HG02571 (cell line): Measurements from ENCODE around the gene ANGPTL2.

ENCODE experiments used
- ATAC-seq: cut with Tn5 transposase; IDR thresholded peaks from one replicate; pipeline ENCODE4 v1.9.1; 2021; ENCODE audit warnings: mild to moderate bottlenecking, moderate library complexity; ENCODE audit not compliant: unreplicated experiment

The ANGPTL2 gene

DNA sequence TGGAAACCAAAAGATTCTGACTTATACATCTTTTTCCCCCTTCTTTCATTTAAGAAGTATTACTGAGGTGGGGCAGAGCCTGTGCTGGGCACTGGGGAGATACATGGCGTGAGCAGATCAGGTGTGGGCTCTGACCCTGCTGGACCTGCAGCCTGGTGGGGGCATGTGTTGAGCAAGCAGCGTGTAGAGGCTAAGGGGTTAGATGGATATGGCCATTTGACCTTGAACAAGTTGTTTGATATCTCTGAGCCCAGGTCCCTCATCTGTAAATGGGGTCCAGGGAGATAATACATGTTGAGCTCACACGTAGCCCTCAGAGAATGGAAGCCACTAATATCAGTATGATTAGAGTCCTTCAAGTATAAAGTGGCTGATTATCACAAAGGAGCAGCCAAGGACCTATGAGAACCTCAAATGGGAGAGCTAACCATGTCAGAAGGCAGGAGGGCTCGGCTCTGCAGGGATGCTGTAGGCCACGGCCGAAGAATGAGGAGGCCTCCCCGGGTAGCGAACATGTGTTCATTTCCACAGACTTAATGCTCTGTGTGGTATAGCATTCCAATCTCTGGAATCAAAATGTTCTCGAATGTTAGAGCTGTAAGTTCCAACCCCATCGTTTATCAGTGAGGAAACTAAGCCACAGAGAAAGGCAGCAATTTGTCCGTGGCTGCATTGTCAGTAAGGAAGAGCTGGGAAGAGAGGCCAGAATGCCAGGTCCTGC lies 15.4 kb upstream of the ANGPTL2 start:
- ATAC-seq, result no peak

DNA sequence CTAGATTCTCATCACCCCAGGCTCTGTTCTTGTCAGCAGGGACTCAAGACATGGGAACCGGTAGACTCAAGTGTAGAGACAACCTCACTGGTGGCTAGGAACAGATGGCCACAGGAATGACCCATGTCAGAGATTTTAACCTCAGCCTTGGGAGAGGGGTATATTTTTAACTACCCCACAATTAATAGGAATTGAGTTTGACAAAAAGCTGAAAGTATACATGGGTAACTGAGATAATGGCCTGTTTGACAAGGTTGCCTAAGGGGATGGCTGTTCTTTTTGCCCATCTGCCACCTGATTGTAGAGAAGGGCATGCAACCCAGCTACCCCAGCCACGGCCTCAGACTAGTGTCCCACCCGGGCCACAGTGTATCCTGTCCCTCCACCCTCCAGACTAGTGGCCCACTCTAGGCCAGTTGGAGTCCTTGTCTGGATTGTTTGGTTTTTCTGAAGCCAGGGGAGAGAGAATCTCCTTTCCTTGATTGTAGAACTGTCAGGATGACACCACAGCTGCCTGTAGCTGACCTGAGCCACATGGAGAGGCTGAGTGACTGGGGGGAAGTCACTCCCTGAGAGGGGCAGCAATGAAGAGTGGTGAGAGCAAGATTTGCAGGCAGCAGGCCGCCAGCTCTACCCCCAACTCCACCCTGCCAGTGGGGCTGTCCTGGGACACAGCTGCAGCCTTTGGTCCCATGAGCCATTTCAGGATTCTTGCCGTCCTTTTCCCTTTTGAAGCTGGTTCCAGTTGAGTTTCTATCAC lies 14.6 kb upstream of the ANGPTL2 start:
- no peak for ATAC-seq

DNA sequence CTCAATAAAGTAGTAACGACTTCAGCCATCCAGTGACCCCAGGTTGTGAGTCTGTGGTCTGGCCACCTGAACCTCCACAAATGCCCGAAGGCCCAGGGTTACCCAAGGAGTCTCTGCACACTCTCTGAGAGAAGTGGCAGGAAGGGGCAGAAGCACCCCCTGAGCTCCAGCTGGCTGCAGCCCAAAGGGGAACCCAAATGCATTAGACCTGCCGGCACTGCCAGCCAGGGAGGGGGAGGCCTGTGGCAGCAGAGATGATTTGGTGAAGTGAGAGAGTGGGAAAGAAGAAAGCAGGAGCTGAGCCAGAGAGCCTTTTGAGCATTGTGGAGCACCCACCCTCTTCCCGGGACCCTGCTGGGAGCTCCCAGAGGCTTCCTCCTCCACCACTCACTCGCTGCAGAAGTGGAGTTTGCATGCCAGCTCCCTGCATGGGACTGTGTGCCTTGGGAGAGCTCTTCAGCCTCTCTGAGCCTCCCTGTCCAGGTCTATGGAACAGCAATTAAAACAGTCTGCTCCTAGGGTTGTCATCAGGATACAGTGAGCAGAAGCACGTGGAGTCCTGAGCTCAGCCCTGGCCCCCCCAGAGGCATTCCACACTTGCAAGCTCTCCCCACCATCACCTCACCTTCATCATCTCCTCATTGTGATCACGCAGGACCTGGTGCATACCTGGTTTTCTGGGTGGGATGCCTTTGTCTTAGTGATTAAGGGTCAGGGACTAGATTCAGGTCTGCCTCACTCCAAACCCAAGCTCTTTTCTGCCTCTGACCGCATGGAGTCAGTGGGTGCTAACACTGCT lies 13.8 kb upstream of the ANGPTL2 start:
- ATAC-seq, result no peak

DNA sequence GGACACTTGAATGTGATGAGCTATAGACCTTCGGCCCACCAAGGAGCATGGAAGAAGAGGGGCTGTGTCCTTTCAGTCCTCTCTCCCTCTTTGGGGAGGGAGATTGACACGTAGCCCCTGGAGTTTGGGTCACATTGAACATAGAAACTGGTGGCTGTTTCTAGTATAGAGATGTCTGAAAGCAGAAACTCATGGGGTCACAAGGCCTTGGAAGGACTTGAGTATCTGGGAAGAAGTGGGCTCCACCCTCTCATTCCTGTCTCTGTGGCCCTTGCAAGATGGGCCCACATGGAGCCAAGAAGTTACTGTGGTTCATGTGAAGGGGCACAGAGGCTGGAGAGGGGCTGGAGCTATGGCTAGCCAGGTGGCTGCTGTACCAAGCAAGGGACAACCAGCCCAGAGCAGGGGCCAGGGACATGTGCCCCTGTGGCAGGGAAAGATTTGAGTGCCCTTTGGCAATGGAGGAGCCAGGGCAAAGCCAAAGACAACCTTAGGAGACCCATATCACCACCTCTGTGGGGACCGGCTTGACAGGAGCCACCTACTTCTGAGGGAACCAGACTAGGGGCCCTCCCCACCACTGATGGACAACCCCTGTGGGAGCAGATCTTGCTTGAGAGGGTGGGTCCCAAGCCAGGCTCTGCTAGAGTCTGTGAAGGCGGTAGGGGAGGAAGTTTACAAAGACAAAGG lies 12.8 kb upstream of the ANGPTL2 start:
- ATAC-seq, result no peak

DNA sequence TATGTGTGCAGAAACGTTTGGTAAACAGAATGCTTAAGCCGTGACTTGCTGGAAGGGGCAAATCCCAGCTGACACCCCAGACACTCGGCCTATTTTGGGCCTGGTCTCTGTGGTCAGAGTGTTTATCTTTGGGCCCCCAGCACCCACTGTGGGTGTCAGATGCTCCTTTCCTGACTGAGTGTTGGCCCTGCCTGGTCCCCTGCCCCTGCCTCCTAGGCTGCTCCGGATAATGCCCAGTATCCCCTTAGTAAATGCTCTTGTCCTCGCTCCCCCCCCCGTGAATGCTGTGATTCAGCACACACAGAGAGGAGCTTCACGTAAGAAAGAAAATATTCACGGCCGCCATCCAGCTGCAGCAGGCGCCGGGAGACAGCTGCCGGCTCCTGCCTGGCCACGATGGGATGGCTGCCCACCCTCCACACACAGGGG lies 11.3 kb upstream of the ANGPTL2 start:
- ATAC-seq, result no peak

DNA sequence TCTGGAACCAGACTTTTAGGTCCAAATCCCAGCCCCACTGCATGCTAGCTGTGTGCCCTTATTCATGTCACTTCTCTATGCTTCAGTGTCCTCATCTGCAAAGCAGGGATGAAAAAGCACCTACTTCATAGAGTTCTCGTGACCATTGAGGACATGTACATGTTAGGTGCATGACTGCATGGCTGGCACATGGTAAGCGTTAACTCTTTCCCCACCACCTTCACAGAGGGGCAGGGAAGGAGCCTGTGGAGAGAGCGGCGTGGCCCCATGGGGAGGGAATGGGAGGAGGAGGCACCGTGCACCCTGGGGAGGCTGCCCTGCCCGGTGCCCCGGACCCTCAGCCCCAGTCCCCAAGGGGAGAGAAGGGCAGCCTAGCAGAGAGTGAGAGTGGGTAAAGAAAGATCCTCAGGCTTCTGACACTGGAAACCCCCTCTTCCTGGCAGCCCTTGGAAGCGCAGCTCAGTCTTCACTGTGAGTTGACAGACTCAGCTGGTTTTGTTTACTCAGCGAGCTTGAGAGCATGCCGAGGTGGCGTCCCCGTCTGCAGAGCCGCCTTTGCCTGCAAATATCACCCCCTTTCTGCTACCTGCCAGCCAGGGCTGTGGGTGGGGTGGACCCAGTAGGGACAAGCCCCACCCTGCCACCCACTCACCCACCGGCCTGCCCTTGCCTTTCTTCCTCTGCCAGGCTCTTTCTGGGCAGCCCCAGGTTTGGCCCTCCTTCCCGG lies 10.6 kb upstream of the ANGPTL2 start:
- ATAC-seq, result no peak

DNA sequence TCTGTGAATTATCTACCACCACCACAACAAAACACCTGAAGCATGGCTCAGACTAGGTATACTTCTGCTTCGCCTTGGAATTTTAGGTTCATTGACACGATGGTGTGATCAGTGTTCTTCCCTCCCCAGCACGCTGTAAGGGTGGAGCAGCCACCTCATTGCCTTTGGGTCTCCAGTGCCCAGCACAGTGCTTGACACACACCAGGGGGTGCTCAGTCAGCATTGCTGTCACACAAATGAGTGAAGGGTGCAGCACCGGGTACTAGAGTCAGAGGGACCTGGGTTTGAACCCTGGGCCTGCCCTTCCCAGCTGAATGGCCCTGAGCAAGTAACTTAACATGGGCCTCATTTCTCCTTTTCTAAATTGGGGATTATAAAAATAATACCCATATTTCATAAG lies 9.9 kb upstream of the ANGPTL2 start:
- no peak for ATAC-seq

DNA sequence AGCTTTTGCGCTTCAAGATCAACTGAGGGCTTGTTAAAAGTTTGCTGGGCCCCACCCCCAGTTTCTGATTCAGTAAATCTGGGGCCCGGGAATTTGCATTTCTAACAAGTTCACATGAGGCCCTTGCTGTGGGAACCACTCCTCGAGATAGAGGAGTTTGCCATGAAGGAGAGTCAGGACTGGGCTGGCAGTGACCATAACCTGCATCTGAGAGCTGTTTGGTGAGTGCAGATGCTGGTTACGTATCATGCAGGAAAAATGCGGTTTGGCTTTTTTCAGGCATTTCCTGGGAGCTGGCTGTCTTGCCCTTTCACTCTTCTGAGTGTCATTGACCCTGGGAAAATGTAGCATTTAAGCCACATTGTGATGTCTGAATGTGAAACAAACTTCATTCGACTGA lies 9.4 kb upstream of the ANGPTL2 start:
- no peak for ATAC-seq

DNA sequence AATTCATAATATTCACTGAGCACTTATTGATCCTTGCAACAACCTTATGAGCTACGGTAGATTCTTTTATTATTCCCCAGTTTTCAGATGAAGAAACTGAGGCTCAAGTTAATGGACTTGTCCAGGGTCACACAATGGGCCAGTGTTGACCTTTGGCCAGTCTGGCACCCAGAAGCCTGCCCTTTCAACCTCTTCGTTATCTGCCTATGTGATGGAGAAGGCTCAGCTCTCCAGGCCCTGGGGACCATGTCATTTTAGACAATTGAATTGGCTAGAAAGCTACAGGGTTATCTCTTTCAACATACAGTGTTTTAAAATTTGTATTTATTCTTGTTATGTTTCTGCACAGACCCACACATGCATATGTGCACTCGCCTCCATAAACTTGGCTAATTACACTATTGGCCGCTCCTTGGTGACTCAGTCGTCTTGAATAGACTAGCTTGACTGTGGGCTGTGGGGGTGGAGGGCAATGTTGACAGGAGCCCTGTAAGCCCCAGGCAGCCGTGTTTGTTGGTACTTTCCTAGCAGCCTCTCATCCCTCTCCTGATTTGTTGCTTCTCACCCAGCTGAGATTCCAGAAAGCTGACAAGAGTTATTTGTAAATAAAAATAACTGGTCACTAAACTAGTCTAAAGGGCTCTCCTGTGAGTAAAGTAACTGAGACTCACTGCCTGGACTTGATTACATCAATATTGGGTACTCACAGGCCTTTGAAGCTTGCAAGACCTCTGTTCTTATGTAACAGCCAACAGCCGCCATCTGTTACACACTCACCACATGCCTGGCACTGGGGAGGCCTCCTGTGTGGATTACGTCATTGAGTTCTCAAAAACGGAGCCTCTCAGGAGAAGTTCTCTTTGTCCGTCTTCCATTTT lies 8.5 kb upstream of the ANGPTL2 start:
- no peak for ATAC-seq

DNA sequence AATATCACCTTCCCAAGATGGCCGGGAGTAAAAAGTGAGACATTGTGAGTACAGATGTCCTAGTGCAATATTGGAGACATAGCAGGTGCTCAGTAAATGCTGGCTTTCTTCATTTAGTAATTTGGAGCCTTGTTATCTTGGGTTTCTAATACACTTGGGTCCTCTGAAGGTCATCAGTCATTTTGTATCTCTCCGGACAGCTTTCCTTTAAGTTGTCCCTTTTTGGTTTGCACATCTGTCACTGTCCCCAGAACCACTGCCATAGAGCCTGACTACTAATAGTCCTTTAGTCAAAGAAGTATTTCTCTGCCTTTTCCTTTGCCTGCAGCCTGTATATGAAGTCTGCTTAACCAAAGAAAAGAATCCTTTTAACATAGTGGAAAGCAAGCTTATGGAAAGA lies 7.8 kb upstream of the ANGPTL2 start:
- ATAC-seq, result no peak

DNA sequence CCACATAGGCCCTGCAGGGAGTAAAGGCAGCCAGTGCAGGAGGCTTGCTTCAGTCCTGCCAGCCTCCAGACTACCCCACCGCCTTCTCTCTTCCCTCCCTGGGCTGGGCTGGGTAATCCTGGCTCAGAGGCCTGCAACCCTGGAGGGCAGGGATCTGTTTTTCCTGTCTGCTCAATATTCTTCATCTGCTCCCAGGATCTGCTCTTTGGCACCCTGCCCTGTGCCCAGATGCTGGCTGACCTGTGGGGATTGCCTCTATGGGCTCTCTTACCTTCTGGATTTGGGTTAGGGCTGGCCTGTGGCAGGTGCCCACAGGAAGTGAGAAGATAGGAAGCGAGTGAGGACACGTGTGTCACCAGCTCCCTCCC lies 7.3 kb upstream of the ANGPTL2 start:
- ATAC-seq, result no peak

DNA sequence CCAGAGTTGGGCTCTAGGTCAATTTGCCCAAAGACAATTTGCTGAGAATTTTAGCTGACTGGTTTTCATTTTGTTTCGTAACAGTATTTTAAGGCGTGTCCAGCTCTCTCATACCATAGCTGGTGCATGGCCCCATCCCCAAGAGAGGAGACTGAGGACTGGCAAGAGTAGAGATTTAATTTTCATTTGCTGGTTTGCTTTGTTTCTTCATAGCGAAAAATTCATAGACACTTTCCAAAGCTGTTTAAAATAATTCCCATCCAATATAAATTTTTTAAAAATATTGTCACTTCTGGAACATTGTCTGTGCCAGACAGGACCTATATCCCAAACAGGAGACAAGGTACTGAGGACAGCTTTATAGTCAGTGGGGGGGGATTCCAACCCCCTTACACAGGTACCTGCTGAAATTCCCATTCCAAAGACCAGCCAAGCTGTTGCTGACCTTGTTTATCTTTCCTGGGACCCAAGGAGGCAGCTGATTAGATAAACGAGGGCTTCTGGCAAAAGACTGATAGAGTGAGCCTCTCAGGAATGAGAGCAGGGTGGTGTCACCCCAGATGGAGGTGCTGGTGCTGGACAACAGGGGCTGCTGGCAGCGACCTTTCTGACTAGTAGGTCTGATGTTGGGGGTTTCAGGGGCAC lies 6.8 kb upstream of the ANGPTL2 start:
- ATAC-seq, result no peak

DNA sequence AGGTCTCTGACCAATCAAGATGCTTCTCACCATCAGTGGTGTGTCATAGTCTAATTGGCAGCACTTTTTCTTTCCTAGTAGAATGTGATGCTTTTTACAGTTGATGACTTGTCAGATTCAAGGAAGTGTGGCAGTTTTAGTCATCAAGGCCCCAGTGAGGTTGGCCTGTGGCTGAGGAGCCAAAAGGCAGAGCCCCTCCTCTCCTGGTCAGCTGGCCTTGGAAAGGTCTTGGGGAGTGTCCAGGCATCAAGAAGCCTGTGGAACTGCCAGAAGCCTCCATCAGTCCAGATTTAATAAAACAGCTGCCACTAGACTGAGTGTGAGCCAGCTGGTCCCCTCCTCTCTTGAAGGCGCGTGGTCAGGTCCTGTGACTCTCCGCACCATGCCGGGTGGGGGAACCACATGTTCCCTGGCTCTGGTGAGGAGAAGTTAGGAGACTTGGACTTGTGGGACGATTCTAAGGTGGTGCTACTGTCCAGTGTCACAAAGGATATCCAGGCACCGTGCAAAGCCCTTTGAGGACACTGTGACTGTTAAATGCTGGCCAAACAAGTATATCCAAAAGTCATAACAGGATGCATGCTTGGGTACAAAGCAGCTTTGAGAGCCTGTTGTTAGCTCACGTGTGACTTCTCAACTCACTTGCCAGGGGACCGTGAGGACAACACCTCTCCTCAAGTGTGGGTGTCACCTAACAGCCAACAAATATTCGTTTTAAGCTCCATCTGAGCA lies 6.1 kb upstream of the ANGPTL2 start:
- ATAC-seq, result no peak

DNA sequence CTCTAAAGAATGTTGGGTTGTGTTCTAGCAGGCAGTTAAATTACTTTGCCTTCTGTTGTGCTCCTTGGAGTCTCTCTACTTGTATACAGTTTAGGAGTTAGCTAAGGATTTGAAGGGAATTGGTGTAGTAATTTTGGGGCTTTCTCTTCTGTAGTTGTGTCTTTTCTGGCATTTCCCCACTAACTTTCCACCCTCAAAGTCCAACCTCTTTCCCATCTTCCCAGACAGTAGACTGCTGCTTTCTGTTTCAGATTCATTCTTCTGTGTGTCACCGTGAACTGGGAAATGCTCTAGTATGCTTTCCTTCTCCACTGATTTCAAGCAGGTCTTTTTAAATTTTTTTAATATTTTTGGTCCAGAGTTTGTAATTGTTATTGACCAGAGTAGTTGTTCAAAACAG lies 4.5 kb upstream of the ANGPTL2 start:
- ATAC-seq, result no peak

DNA sequence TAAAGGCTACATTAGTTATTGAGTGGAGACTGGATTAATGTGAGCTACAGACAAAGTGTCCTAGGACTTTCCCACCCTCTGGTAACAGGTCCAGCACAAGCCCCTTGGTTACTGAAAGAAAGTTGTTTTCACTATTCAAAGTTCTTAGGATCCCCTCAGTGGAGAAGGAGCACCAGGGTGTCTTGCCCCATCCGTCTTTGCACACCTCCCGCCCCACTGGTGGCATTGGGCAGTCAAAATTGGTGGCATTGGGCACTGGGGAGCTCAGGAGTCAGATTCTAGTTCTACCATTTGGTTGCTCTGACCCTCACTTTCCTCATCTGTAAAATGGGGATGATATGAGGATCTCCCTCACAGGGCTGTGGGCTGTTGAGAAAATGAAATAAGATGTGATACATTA lies 2.4 kb upstream of the ANGPTL2 start:
- no peak for ATAC-seq

DNA sequence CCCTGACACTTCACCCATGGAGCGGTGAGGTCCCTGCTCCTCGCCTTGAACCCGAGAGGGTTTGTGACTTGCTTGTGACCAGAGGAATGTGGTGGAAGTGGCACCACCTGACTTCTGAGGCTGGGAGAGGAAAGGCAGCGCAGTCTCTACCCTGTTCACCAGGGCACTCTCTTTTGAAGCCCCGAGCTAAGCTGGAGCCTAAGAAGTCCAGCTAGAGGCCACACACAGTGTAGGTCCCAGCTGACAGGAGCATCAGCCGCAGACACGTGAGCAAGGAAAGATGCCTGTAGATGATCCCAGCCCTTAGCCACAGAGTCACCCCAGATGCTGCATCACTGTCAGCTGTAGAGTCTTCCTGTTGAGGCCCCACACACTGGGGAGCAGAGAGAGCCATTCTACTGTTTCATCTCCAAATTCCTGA lies 1.7 kb upstream of the ANGPTL2 start:
- ATAC-seq, result no peak

DNA sequence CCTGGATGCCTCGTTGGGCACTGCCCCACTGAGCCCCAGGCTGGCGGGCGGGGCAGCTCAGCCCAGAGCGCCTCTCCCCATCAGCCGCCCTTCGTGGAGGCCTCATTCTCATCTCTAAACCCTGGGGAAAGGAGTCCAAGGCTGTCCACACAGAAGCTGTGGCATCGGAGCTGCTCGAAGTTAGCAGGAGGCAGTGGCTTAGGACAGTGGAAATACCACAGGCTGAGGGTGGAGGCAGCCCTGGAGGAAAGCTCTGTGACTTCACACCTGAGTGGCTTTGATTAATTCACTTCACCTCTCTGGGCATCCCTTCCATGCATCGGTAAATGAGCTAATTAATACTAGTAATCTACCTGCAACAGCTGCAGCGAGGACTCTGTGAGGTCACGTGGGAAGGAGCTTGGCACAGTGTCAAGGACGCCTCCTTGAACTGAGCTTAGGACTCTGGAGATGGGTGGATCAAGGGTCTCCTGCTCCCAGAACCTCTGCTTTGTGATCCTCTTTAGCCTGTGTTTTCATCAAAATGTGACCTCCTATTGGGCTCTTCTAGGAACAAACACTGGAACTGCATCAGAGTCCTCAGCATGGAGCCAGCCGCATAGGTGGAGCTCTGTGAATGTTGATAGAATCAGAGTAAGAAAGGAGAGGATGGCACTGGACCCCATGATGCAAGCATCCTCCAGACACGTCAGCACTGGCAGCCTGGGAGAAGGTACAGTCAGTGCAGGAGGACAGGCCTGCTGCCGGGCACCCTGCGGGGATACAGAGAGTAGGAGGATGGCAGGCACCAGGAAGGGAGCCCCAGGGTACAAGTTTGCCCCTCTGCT lies 842 bp upstream of the ANGPTL2 start:
- no peak for ATAC-seq
